Spleen (tissue), 7 donors: ENCODE data around the gene IGFBP7.

Source experiments
- CTCF ChIP-seq, 11 experiments: fragments of 200-600 bp in 7 of 11; fragments of 450-650 bp in 4 of 11; sonication (generic) in 4 of 11; IDR thresholded peaks in 8 of 11; conservative IDR thresholded peaks in 3 of 11; 1 replicate in 7 of 11; 2 replicates in 4 of 11; pipeline versions ENCODE4 v1.4.0 to v1.8.0; 2016 to 2021; ENCODE audit warnings: antibody characterized with exemption in 11 of 11, inconsistent platforms in 4 of 11, mild to moderate bottlenecking in 1 of 11
- POLR2A ChIP-seq, 3 donors: fragments of 450-650 bp; IDR thresholded peaks; one replicate each; pipeline ENCODE4 v1.5.1; 2017; ENCODE audit warnings: antibody characterized with exemption in 3 of 3, mild to moderate bottlenecking in 1 of 3
- POLR2AphosphoS5 ChIP-seq, 3 donors: sonication (generic); formaldehyde crosslinking; IDR thresholded peaks; one replicate each; pipeline ENCODE4 v1.5.1; 2017; ENCODE audit warnings: antibody characterized with exemption in 3 of 3
- donor health status: DM: no; HTN: no; CAD: no; lungs with moderate emphysema.
- donor health status: DM: no; HTN: no; CAD: no.
- donor health status: DM: no; HTN: no; CAD: no.

GRCh38 chr4:57094832-57095223, 15.4 kb downstream of the IGFBP7 start:
- TF ChIP-seq POLR2A (IDR thresholded peaks at IDR 0.05) = no peak
- TF ChIP-seq CTCF (IDR thresholded peaks at IDR 0.05 in 8 of 11, conservative IDR thresholded peaks at IDR 0.05 in 3 of 11) = no peak
- no peak for TF ChIP-seq POLR2AphosphoS5 (IDR thresholded peaks at IDR 0.05)
